A549 (cell line): ENCODE data around the gene LYPD3. TPM values are rescaled to one million over a fixed set of nuclear protein-coding genes. Genes with fewer than 3 reads are reported as not detected.

Experiments
- ATAC-seq, 2 experiments: fragments of 200-7000 bp in 1 of 2; fragments of >200 bp in 1 of 2; cut with Nextera tagmentation in 1 of 2; cut with Tn5 transposase in 1 of 2; 3 replicates each; pipeline versions ENCODE4 v1.8.0 to v1.9.1; 2018 to 2020; ENCODE audit warnings: mild to moderate bottlenecking in 1 of 2, moderate library complexity in 1 of 2
- CTCF ChIA-PET: fragments of 300-600 bp; sonication (Branson Sonifier 250); formaldehyde crosslinking; extraction: SDS; loops from one replicate; lab custom pipeline; 2021; ENCODE audit warnings: antibody characterized with exemption, inconsistent platforms; lab: Yijun Ruan, JAX
- POLR2A ChIA-PET: fragments of 350-600 bp; formaldehyde crosslinking; extraction: SDS; loops from one replicate; lab custom pipeline; 2021; ENCODE audit warnings: antibody characterized with exemption, inconsistent platforms; lab: Yijun Ruan, JAX
- DNase-seq, 2 experiments: peaks; one replicate each; pipeline versions ENCODE4 v3.0.0 to v3.0.0-alpha.2; 2011 to 2016; ENCODE audit warnings: low read depth in 1 of 2, low spot score in 1 of 2
- FAIRE-seq: peaks from 2 replicates; lab custom pipeline; 2011; peaks lifted over from hg19 to GRCh38; lab: Jason Lieb, UNC
- H3K27ac ChIP-seq, 2 experiments: fragments of >200 bp; sonication (Bioruptor Twin); formaldehyde crosslinking; 3 replicates each; pipeline ENCODE4 v1.5.1; 2016 to 2017
- H3K4me1 ChIP-seq: fragments of >200 bp; sonication (Bioruptor Twin); formaldehyde crosslinking; 3 replicates; pipeline ENCODE4 v1.6.1; 2016
- H3K4me2 ChIP-seq: fragments of >200 bp; sonication (Bioruptor Twin); formaldehyde crosslinking; 3 replicates; pipeline ENCODE4 v1.6.1; 2016
- H3K4me3 ChIP-seq: fragments of >200 bp; sonication (Bioruptor Twin); formaldehyde crosslinking; 3 replicates; pipeline ENCODE4 v1.5.1; 2016
- H3K9me3 ChIP-seq: fragments of >200 bp; sonication (Bioruptor Twin); formaldehyde crosslinking; 3 replicates; pipeline ENCODE4 v1.6.1; 2016
- BHLHE40 ChIP-seq: IDR thresholded peaks from 2 replicates; pipeline ENCODE4 v1.6.1; 2012; ENCODE audit warnings: low read depth, low read length, inconsistent platforms
- CBX2 ChIP-seq: fragments of 200-600 bp; sonication (generic); IDR thresholded peaks from 2 replicates; pipeline ENCODE4 v1.6.1; 2016; ENCODE audit warnings: low read depth, mild to moderate bottlenecking, borderline replicate concordance
- CBX8 ChIP-seq: fragments of 200-600 bp; sonication (generic); IDR thresholded peaks from 2 replicates; pipeline ENCODE4 v1.6.1; 2016
- CEBPB ChIP-seq, 2 experiments: fragments of >200 bp in 1 of 2; sonication (Bioruptor Twin) in 1 of 2; formaldehyde crosslinking in 1 of 2; IDR thresholded peaks; 2 replicates each; pipeline ENCODE4 v1.6.1; 2012 to 2016
- CHD4 ChIP-seq: fragments of 200-600 bp; sonication (generic); IDR thresholded peaks from 2 replicates; pipeline ENCODE4 v1.6.1; 2016; ENCODE audit warnings: antibody characterized with exemption, mild to moderate bottlenecking, borderline replicate concordance
- CTCF ChIP-seq: fragments of >200 bp; sonication (Bioruptor Twin); formaldehyde crosslinking; IDR thresholded peaks from 3 replicates; pipeline ENCODE4 v1.5.1; 2016
- EHF ChIP-seq: fragments of 250-450 bp; sonication (Bioruptor Pico); IDR thresholded peaks from 2 replicates; pipeline ENCODE4 v1.5.0; 2020; ENCODE audit warnings: mild to moderate bottlenecking
- EHMT2 ChIP-seq: fragments of 200-600 bp; sonication (generic); IDR thresholded peaks from 2 replicates; pipeline ENCODE4 v1.6.1; 2016; ENCODE audit warnings: antibody characterized with exemption, low read depth, mild to moderate bottlenecking, moderate library complexity
- ESRRA ChIP-seq: fragments of 150-350 bp; IDR thresholded peaks from 2 replicates; pipeline ENCODE4 v1.6.1; 2014; ENCODE audit warnings: mild to moderate bottlenecking, low read length, borderline replicate concordance
- FOXS1 ChIP-seq: fragments of 250-450 bp; sonication (Bioruptor Pico); IDR thresholded peaks from 2 replicates; pipeline ENCODE4 v1.5.0; 2020; ENCODE audit warnings: mild to moderate bottlenecking, moderate library complexity
- GATA3 ChIP-seq: IDR thresholded peaks from 2 replicates; pipeline ENCODE4 v1.6.1; 2012; ENCODE audit warnings: borderline replicate concordance
- HDAC2 ChIP-seq: fragments of 200-600 bp; sonication (generic); IDR thresholded peaks from 2 replicates; pipeline ENCODE4 v1.6.1; 2016
- HEYL ChIP-seq: fragments of 250-450 bp; sonication (Bioruptor Pico); IDR thresholded peaks from 2 replicates; pipeline ENCODE4 v1.8.0; 2021; ENCODE audit warnings: mild to moderate bottlenecking, moderate library complexity
- HOXB13 ChIP-seq: fragments of 250-450 bp; sonication (Bioruptor Pico); IDR thresholded peaks from 2 replicates; pipeline ENCODE4 v1.5.0; 2020; ENCODE audit warnings: low read depth, mild to moderate bottlenecking, moderate library complexity
- JUNB ChIP-seq: fragments of >200 bp; sonication (Bioruptor Twin); formaldehyde crosslinking; IDR thresholded peaks from 2 replicates; pipeline ENCODE4 v1.6.1; 2016
- KDM5A ChIP-seq: fragments of 200-600 bp; sonication (generic); IDR thresholded peaks from 2 replicates; pipeline ENCODE4 v1.6.1; 2016; ENCODE audit warnings: antibody characterized with exemption, mild to moderate bottlenecking
- MAFK ChIP-seq: fragments of 450-650 bp; IDR thresholded peaks from 2 replicates; pipeline ENCODE4 v1.6.1; 2014; ENCODE audit not compliant: partially characterized antibody
- MAZ ChIP-seq: fragments of 150-350 bp; IDR thresholded peaks from 2 replicates; pipeline ENCODE4 v1.6.1; 2014; ENCODE audit warnings: antibody characterized with exemption, low read depth, low read length, borderline replicate concordance
- MYC ChIP-seq: IDR thresholded peaks from 2 replicates; pipeline ENCODE4 v1.6.1; 2012; ENCODE audit warnings: mild to moderate bottlenecking, inconsistent platforms, low read length, improper control_type of control experiment, borderline replicate concordance
- NR3C1 ChIP-seq: fragments of >200 bp; sonication (Bioruptor Twin); formaldehyde crosslinking; IDR thresholded peaks from 3 replicates; pipeline ENCODE4 v1.6.1; 2017
- RAD21 ChIP-seq, 2 experiments: fragments of >200 bp in 1 of 2; sonication (Bioruptor Twin) in 1 of 2; formaldehyde crosslinking in 1 of 2; IDR thresholded peaks in 1 of 2; conservative IDR thresholded peaks in 1 of 2; 2 replicates in 1 of 2; 3 replicates in 1 of 2; pipeline ENCODE4 v1.6.1; 2012 to 2018; ENCODE audit warnings: inconsistent platforms in 1 of 2
- RCOR1 ChIP-seq: fragments of 150-350 bp; IDR thresholded peaks from 2 replicates; pipeline ENCODE4 v1.6.1; 2014; ENCODE audit warnings: antibody characterized with exemption, low read length, low read depth
- REST ChIP-seq: fragments of 200-600 bp; sonication (generic); IDR thresholded peaks from 2 replicates; pipeline ENCODE4 v1.6.1; 2016; ENCODE audit warnings: antibody characterized with exemption, mild to moderate bottlenecking, moderate library complexity
- RNF2 ChIP-seq: fragments of 200-600 bp; sonication (generic); IDR thresholded peaks from 2 replicates; pipeline ENCODE4 v1.6.1; 2016; ENCODE audit warnings: low read depth, mild to moderate bottlenecking, antibody characterized with exemption, moderate library complexity, borderline replicate concordance
- ZC3H11A ChIP-seq: fragments of 450-650 bp; IDR thresholded peaks from 2 replicates; pipeline ENCODE4 v1.6.1; 2014; ENCODE audit warnings: antibody characterized with exemption, mild to moderate bottlenecking
- ZFP36 ChIP-seq: fragments of 450-650 bp; IDR thresholded peaks from 2 replicates; pipeline ENCODE4 v1.6.1; 2014; ENCODE audit warnings: borderline replicate concordance; ENCODE audit not compliant: partially characterized antibody
- WGBS: methylation state at CpG from one replicate; pipeline ENCODE4 v1.1.6; 2017; ENCODE audit errors: missing lambda C conversion rate; 5-methylcytosine and 5-hydroxymethylcytosine counted together
- polyA plus RNA-seq, 4 experiments: library from polyadenylated mRNA; depleted of rRNA in 3 of 4; stranded (reverse); fragments of >200 nt; fragmentation: RNase III in 1 of 4; extraction: RNeasy Plus Mini Kit Qiagen cat#74134 plus additional on column Dnase treatment in 1 of 4; gene quantifications; 2 replicates in 3 of 4; 3 replicates in 1 of 4; pipeline ENCODE4 v1.2.3, GENCODE V29; 2011 to 2017
- TF ChIP-seq, protein P1 (sequence below): IDR thresholded peaks from 2 replicates; pipeline ENCODE4 v1.6.1; 2012
- TF ChIP-seq, protein P2 (sequence below): fragments of 150-350 bp; IDR thresholded peaks from 2 replicates; pipeline ENCODE4 v1.6.1; 2014; ENCODE audit warnings: low read depth, mild to moderate bottlenecking, low read length
- TF ChIP-seq, protein P3 (sequence below): fragments of >200 bp; sonication (Bioruptor Twin); formaldehyde crosslinking; IDR thresholded peaks from 2 replicates; pipeline ENCODE4 v1.6.1; 2016

The LYPD3 gene
- polyA plus RNA-seq, 2 of the 4 experiments (the other 2 are of a cell fraction), result 0.27 to 0.43 TPM

DNA sequence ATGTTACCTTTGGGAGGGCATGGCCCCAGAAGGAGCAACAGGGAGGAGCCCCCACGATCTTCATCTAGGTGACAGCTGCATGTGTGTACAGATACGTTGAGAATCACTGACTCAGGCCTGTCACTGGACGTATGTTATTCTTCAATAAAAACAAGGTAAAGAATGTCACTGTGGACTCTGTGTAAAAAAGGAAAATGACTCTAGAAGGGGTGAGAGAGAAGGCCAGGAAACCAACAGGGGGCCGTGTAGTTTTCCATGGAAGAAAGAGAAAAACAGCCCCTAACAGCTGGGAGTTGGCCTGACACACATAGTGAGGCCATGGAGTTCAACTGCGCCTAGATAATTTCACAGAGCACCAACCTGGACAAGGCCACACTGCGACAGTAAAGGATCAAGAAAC lies 1.9 kb upstream of the LYPD3 start (continued):
- no peak for TF ChIP-seq REST
- no peak for TF ChIP-seq HOXB13 (CRISPR knock-in tag)
- TF ChIP-seq GATA3, result no peak
- no peak for TF ChIP-seq EHF
- no peak for TF ChIP-seq HEYL
- TF ChIP-seq HDAC2, result no peak
- no peak for TF ChIP-seq RNF2
- TF ChIP-seq CTCF, result no peak
- TF ChIP-seq, all 56 proteins: peak for 0

DNA sequence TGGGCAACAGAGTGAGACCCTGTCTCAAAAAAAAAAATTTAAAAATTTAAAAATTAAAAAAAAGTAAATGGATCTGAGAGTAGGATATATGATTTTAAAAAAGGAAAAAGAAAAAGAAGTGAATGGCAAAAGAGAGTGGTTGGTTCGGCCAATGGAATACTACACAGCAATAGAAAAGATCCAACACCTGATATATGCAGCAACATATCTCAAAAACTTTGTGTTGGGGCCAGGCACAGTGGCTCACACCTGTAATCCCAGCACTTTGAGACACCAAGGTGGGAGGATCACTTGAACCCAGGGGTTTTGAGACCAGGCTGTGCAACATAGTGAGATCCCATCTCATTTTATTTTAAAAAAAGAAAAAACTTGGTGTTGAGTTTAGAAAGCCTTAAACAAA lies 1.4 kb upstream of the LYPD3 start:
- no peak for ATAC-seq
- no peak for DNase-seq
- no peak overlapping the region for H3K4me2 ChIP-seq
- H3K4me3 ChIP-seq, result no peak overlapping the region
- no peak overlapping the region for H3K27ac ChIP-seq
- WGBS, result 86% methylated on average over 1 of the region's 1 CpG
- TF ChIP-seq FOXS1 (CRISPR knock-in tag) (no peak), RAD21 (conservative IDR thresholded peaks at IDR 0.05 in 1 of 2, IDR thresholded peaks at IDR 0.05 in 1 of 2) (no peak), CBX8 (no peak), ZFP36 (no peak), ESRRA (no peak), CHD4 (no peak)
- TF ChIP-seq, protein P1, sequence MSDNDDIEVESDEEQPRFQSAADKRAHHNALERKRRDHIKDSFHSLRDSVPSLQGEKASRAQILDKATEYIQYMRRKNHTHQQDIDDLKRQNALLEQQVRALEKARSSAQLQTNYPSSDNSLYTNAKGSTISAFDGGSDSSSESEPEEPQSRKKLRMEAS, result no peak
- TF ChIP-seq, all 56 proteins: peak for 0
- POLR2A ChIA-PET, result no interaction called here
- Histone ChIP-seq H3K4me1 (peaks cover 15% of the 10 kb centered on the region), H3K9me3 (no peaks in the 10 kb centered on the region)
- no peak for FAIRE-seq
- CTCF ChIA-PET, result interaction anchor here (0.8 to 14.0 kb wide), 6 partner anchors 10 to 88 kb away, joined by 3 to 176 read pairs (median 5); no protein-coding TSS in a partner anchor

DNA sequence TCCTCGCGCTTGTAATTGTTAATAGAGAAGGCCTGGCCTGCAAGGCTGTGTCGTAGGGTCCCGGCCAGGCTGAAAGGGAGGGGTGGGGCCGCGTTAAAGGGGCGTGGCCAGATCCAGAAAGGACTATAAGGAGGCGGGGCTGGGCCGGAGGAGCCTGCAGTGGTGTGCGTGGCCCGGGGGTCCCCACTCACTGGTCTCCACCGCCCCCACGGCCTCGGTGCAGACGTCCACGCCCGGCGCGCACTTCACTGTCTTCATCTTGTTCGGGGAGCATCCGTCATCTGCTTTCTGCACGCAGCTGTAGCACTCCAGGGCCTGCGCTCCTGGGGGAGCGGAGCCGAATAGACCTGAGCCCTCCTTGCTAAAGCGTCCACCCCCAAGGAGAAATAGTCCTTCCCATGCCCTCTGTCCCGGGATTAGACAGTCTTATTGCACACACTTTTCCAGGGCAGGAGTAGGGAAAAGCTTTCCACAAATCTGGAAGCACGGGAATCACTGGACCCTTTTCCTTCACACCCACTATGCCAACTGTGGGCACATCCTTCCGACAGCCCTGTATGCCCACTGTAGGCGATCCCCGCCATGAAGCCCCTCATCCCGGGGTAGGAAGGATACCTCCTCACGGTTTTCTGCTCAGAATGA lies 1.2 kb downstream of the LYPD3 start:
- POLR2A ChIA-PET, result interaction anchor here (0.8 to 2.0 kb wide), 8 partner anchors 10 to 69 kb away, joined by 3 to 17 read pairs (median 6); partner anchors contain the start of genes PHLDB3 and ZNF575
- DNase-seq, result no peak
- CTCF ChIA-PET, result interaction anchor here (0.6 to 14.0 kb wide), 11 partner anchors 10 to 302 kb away, joined by 3 to 176 read pairs (median 4); no protein-coding TSS in a partner anchor
- TF ChIP-seq RCOR1, result no peak
- TF ChIP-seq FOXS1 (CRISPR knock-in tag), result no peak
- TF ChIP-seq MAZ, result no peak
- TF ChIP-seq NR3C1, result no peak
- TF ChIP-seq MAFK, result no peak
- TF ChIP-seq, protein P2, sequence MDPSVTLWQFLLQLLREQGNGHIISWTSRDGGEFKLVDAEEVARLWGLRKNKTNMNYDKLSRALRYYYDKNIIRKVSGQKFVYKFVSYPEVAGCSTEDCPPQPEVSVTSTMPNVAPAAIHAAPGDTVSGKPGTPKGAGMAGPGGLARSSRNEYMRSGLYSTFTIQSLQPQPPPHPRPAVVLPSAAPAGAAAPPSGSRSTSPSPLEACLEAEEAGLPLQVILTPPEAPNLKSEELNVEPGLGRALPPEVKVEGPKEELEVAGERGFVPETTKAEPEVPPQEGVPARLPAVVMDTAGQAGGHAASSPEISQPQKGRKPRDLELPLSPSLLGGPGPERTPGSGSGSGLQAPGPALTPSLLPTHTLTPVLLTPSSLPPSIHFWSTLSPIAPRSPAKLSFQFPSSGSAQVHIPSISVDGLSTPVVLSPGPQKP, result no peak
- no peak for TF ChIP-seq CBX2
- no peak for TF ChIP-seq JUNB
- TF ChIP-seq BHLHE40, result no peak
- TF ChIP-seq MYC, result no peak
- TF ChIP-seq GATA3, result no peak
- no peak for TF ChIP-seq ZFP36
- TF ChIP-seq, protein P3, sequence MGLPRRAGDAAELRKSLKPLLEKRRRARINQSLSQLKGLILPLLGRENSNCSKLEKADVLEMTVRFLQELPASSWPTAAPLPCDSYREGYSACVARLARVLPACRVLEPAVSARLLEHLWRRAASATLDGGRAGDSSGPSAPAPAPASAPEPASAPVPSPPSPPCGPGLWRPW, result no peak
- no peak for TF ChIP-seq RNF2
- no peak for TF ChIP-seq KDM5A
- no peak for TF ChIP-seq CEBPB (IDR thresholded peaks at IDR 0.05)
- TF ChIP-seq ZC3H11A, result no peak
- no peak for TF ChIP-seq EHF
- TF ChIP-seq EHMT2, result no peak
- peaks cover 15% of the 10 kb centered on the region for H3K4me1 ChIP-seq
- H3K27ac ChIP-seq, result peak overlapping the region; percentile 52 to 79; a peak in 4 of 6 replicates
- peak overlapping the region; percentile 82 for H3K4me2 ChIP-seq
- no peaks in the 10 kb centered on the region for H3K9me3 ChIP-seq
- 21% methylated on average over 33 of the region's 33 CpGs for WGBS
- FAIRE-seq, result no peak
- ATAC-seq, result peak; percentile 66 to 80
- H3K4me3 ChIP-seq, result peak overlapping the region; percentile 62
